Left kidney (tissue), 2 donors: ENCODE results near the gene FHIT. TPM values are rescaled to one million over a fixed set of nuclear protein-coding genes. Genes with fewer than 3 reads are reported as not detected.
A peak's percentile ranks its signal among the peaks of the same experiment; 100 is the strongest.
"Not testable (repeated sequence)": the region's sequence is repeated elsewhere in the genome, so short reads cannot be mapped to it uniquely, and the experiment has no call there.

Experiments used
- DNase-seq: peaks from one replicate; pipeline ENCODE4 v3.0.0-alpha.2; 2013
- polyA plus RNA-seq: library from polyadenylated mRNA; unstranded; fragments of 120-200 nt; gene quantifications from one replicate; pipeline ENCODE4 v1.2.1, GENCODE V29; 2013; ENCODE audit not compliant: insufficient read length

Gene FHIT
- polyA plus RNA-seq, 1 donor: 25.0 TPM

DNA sequence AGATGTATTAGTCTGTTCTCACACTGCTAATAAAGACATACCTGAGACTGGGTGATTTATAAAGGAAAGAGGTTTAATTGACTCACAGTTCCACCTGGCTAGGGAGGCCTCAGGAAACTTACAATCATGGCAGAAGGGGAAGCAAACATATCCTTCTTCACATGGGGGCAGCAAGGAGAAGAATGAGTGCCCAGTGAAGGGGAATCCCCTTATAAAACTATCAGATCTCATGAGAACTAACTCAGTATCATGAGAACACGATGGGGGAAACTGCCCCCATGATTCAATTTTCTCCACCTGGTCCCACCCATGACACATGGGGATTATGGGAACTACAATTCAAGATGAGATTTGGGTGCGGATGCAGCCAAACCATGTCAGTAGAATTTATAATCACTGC, 1316.7 kb downstream of the FHIT start:
- not testable (repeated sequence) for DNase-seq

DNA sequence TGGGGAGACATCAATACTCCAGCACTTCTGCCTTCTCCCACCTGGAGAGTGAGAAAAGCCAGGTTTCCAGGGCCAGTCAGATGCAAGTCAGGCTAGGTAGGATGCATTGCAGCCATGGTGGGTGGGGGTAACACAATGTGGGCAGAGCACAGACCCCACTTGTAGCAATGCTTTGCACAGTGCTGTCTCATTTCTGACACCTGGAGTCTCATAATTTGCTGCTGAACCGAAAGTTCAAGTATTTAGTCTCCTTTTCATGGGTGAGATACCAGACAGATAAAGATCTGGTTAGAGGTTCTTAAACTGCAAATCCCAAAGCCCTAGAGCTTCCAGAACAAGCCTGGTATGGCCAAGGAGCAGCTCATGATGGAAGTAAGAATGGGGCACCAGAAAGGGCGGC, 1321.1 kb downstream of the FHIT start:
- no peak for DNase-seq

DNA sequence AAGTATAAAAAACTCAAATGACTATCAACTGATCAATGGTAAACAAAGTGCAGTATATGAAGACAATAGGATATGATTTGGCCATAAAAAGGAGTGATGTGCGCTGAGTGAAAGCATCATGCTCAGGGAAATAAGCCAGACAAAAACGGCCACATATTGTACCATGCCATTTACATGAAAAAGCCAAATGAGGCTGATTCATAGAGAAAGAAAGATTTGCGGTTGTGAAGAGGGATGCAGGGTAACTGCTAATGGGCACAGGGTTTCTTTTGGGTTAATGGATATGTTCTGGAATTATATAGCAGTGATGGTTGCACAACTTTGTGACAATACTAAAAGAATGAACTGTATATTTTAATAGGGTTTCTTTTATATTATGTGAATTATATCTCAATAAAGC, 1324.2 kb downstream of the FHIT start:
- no peak for DNase-seq

DNA sequence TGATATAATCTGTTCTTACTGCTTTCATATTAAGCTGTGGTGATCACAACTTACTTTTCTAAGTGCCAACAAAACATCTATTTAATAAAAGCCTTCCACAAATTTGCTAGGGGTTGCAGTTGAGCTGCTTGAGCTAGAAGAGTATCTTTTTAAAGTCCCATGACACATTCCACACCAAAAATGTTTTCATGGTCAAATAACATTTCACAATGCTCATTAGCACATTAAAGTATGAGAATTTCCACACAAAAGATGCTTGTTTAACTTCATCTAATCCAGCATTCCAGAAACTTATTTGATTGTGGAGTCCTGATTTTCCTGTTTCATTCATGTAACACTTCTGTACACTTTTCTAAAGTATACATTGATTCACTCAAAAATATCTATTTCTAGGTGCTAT, 1325.3 kb downstream of the FHIT start:
- no peak for DNase-seq

DNA sequence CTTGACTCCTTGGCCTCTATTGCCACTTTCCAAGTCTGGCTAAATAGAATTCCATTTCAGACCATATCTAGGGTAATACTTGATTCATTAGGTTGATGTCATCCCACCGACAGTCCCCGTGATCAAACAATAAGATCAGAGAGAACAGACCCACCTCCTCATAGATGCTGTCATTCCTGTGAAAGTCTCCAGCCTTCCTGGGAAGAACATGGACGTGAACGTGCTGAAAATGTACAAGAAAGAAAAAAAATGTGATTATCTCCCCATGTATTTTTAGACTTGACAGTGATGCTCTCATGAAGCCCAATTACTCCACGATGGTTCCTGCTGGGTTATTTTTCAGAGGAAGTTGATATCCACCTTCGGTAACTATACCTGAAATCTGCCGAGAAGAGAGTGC, 1329.1 kb downstream of the FHIT start:
- DNase-seq: no peak

- no peak for DNase-seq
Measured at GRCh38 chr3:59920822-59921221, 1330.4 kb downstream of the FHIT start.

DNA sequence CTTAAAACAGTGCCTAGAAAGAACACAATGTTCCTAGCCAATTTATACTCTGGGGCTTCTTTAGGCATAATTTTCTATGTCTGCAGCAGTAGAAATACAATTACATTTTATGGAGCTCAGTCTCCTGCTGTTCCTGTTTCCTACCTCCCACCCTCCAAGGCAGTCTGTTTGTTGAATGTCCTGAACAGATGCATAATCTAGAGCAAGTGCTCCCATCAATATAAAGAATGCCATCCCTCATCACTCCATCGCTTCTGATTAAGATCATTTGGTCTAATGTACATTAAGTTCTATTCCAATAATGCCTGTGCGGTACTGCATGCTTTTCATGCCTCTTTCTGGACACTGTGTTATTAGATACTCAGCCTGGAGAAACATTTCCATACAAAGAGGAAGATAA, 1331.7 kb downstream of the FHIT start:
- no peak for DNase-seq

GRCh38 chr3:59914251-59914650, 1337.0 kb downstream of the FHIT start:
- DNase-seq: no peak

- DNase-seq: peak; percentile 2
Measured at GRCh38 chr3:59913645-59914044, 1337.6 kb downstream of the FHIT start.

DNA sequence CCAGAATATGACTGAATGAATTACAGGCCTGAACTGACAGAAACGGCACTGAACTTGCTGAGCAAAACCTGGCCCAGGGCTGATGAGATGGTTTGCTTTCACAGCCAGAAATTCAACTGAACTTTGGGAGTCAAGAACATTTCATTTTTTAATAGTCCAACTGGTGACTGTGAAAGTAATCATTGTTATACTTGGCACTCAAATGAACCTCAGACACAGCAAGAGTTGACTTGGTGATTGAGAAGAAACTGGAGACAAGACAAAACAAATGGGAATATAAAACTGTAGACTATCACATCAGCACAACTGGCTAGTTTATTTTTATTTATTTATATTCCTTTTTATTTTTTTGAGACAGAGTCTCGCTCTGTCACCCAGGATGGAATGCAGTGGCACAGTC, 1342.6 kb downstream of the FHIT start:
- DNase-seq: no peak

DNA sequence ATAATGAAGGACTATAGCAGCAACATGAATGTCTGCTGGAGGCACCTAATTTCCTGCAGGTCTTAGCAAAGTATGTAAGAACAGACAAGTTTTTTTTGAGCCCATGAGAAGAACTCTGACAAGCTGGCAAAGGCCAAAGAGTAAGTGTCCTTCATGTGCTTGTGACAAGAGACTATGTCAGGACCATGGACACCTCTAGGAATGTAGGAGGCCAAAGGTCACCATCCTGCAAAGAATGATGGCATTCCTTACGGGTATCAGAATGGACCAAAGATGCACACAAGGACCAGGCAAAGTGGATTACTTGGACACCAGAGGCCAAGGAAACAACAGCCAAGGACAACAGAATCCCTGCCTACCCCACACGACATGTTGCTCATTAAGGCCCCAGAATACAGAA, 1343.0 kb downstream of the FHIT start:
- no peak for DNase-seq

DNA sequence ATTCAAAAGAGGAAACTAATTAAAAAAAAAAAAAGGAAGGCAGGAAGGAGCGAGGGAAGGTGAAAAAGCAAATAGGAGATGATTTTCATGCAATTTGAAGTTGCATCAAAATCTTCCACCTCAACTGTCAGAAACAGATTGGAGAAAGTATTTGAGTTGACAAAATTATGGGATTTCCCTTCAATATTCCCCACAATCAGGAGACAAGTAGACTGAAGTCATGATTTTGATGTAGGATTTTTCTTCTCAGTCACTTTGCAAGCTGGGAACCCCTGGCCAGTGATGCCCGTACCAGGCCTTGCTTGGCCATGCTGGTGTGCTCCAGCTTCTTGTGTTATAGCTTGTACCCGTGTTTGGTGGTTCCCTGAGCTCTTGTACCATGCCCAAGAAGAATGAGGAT, 1347.0 kb downstream of the FHIT start:
- DNase-seq: no peak

- no peak for DNase-seq
Measured at GRCh38 chr3:59899061-59899460, 1352.2 kb downstream of the FHIT start.

- no peak for DNase-seq
Measured at GRCh38 chr3:59895972-59896371, 1355.3 kb downstream of the FHIT start.

DNA sequence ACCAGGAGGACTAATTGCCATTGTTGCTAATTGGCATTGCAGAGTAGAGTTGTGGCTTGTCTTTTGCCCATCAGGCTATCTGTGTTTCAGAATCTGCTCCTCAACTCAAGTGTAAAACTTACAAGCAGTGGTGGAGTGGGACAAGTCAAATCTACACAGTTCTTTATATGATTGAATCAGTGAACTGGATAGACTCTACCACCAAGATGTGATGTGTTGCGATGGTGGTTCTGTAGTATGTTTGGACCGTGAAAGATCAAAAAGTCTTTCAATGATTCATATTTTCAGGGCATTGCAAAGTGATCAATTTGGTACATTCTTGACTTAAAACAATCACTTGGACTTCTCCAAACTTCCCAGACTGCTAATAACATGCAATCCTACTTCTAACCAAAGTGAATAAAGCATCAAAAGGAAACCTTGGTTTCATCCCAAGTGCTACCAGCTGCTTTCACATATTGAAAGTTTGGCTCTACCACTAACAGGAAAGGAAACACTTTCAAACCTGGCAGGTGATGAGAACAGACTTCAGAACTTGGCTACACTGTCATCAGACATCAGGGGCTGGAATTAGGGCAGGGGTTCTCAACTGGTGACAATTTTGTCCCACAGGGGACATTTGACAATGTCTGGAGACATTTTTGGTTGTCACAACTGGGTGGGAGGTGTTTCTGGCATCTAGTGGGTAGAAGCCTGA, 1356.7 kb downstream of the FHIT start:
- DNase-seq: no peak

GRCh38 chr3:59890639-59891038, 1360.6 kb downstream of the FHIT start:
- no peak for DNase-seq

DNA sequence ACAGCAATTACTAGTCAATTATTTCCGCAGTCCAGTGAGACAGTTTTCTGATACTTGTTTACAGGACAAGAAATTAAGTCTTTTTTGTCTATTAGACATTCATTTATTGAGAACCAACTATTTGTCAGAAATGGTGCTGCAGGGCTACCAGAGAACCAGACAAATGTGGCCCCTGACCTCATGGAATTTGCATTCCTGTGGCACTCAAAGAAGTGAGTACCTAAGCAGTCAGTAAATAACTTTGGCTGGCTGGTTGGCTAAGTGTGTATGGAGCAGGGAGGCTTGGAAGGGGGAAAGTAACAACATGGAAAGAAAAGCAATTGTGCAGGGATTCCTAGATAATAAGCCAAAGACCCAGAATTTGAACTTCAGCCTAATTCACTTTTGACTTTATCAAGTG, 1364.5 kb downstream of the FHIT start:
- DNase-seq: no peak

DNA sequence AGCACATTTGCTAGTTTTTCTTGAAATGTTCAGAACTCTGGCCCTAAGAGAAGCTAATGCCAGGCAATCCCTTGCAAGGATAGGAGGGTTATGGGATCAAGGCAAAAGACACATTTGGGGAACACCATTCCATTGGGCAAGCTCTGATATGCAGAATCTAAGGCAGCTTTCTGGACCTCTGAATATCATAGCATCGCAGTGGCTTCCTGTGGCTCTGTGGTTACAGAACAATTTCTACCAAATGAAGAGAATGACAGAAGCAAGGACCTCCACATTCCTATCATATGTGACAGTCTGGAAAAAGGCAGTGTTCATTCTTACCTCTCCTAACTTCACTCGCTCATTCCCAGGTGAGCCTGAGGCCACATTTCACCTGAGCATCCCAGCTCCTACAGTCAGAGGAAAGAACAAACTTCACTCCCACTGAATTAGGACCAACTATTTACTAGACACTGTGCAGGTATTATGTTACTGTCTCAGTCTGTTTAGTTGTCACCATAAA, 1365.3 kb downstream of the FHIT start:
- no peak for DNase-seq

- no peak for DNase-seq
Measured at GRCh38 chr3:59885101-59885500, 1366.2 kb downstream of the FHIT start.

- DNase-seq: no peak
Measured at GRCh38 chr3:59884409-59884808, 1366.8 kb downstream of the FHIT start.

DNA sequence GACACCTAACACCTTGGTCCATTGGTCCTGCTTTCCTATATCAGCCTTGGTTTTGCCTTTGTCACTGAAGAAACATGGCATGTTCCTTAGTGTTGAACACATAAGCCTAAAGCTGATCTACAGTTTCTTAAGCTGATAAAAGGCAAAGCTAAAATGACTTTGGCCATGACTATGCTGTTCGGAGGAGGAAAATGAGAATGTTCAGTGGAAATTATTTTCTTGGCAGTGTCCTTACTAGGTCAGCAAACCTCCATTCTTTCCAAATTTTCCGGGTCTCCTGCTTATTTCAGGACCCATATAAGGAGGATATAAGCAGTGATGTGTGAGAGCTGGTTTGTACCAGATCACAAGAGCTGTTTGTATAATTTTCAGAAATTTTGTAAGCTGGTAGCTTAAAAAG, 1368.5 kb downstream of the FHIT start:
- no peak for DNase-seq

DNA sequence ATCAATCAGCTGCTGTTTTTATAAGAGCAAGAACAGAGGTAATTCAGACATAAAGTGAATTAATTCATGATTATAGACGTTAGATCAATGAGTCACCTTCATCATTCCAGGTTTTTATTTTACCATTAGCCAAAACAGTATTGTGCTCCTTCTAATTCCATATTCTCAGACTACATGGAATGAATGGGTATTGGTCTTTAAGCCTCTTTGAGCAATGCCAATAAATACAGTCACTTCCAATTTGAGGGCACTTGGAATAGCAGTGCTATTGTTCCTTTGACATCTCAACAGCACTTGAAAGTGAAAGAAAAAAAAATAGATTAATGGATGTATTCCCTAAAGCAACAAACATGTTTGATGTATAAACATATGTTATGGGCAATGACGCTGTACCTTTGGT, 1370.5 kb downstream of the FHIT start:
- DNase-seq: no peak

DNA sequence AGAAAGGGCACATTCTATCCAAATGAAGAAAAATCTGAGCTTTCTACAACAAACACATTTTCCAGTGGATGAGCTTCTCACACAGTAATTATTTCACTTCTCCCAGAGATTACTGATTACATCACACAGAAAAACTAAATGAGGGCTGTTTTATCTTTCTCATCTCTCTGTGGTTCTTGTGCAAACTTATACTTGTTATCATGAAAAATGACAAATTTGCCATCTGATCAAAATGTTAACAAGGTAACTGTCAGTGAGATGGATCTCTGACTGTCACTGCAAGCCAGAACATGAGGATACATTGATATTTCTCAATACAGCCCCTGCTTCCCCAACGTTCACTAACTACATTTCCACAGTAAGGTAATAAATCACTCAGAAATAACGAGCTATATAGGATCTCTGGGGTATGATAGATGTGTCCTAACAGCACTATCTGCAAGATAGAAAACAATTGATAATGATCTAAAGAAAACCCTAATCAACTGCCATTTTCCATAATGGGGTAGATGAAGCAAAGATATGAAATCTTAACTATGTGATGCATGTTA, 1372.1 kb downstream of the FHIT start:
- DNase-seq: no peak

DNA sequence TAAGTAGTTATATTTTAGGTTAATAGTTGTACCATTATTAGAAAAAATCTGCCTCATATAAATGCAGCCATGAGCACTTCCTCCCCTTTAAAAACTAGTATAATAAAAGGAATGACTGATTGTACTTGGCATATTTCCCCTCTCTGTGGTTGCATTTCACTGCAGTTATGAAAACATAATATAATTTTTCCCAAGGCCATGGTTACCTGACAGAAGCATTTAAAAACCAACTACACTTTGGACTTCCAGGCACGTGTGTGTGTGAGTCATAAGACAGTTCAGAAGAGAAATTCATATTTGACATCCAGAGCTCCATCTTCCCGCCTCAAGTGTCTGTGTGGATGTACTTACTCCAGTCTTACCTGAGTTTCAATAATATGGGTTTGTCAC, 1373.2 kb downstream of the FHIT start:
- no peak for DNase-seq
